B cell (primary cell): ENCODE measurements around the gene ATAD5. TPM values are rescaled to one million over a fixed set of nuclear protein-coding genes. Genes with fewer than 3 reads are reported as not detected.

Experiments used
- ATAC-seq: fragments of 200-7000 bp; cut with Tn5 transposase; one replicate; pipeline ENCODE4 v1.10.0; 2021; ENCODE audit warnings: low read depth, mild to moderate bottlenecking, moderate number of reproducible peaks, moderate library complexity
- CTCF ChIA-PET: fragments of 350-600 bp; sonication (Branson Sonifier 250); formaldehyde crosslinking; loops from one replicate; lab custom pipeline; 2021; ENCODE audit warnings: antibody characterized with exemption, inconsistent platforms; lab: Charles Lee
- POLR2A ChIA-PET: fragments of 350-600 bp; sonication (Branson Sonifier 250); formaldehyde crosslinking; loops from one replicate; lab custom pipeline; 2021; ENCODE audit warnings: antibody characterized with exemption; lab: Charles Lee
- DNase-seq: peaks from one replicate; pipeline ENCODE4 v3.0.0; 2013
- H2AFZ ChIP-seq: 2 replicates; pipeline ENCODE4 v1.6.1; 2012; ENCODE audit warnings: mild to moderate bottlenecking, low read depth, low read length; ENCODE audit not compliant: insufficient read depth, poor library complexity, severe bottlenecking
- H3K27ac ChIP-seq, 2 donors: 1 replicate in 1 of 2; 2 replicates in 1 of 2; pipeline ENCODE4 v1.5.1; 2012 to 2013; ENCODE audit warnings: low read length in 2 of 2, mild to moderate bottlenecking in 2 of 2, moderate library complexity in 1 of 2
- H3K27me3 ChIP-seq, 4 experiments: fragments of 200-600 bp in 1 of 4; sonication (generic) in 1 of 4; replicated peaks in 1 of 4; 1 replicate in 2 of 4; 2 replicates in 2 of 4; pipeline versions ENCODE4 v1.6.1 to v1.7.0; 2013 to 2016; ENCODE audit warnings: low read length in 3 of 4, mild to moderate bottlenecking in 2 of 4, mixed read lengths in 1 of 4, moderate library complexity in 1 of 4; ENCODE audit not compliant: insufficient read depth in 4 of 4, control insufficient read depth in 3 of 4; ENCODE audit errors: control extremely low read depth in 1 of 4
- H3K36me3 ChIP-seq, 2 experiments: replicated peaks in 1 of 2; 1 replicate in 1 of 2; 2 replicates in 1 of 2; pipeline versions ENCODE4 v1.6.1 to v1.7.1; 2013; ENCODE audit warnings: low read length in 1 of 2; ENCODE audit not compliant: insufficient read depth in 2 of 2, control insufficient read depth in 1 of 2; ENCODE audit errors: control extremely low read depth in 1 of 2, extremely low read depth in 1 of 2
- H3K4me1 ChIP-seq, 2 donors: fragments of 200-600 bp in 1 of 2; sonication (generic) in 1 of 2; 1 replicate in 1 of 2; 2 replicates in 1 of 2; pipeline versions ENCODE4 v1.5.1 to v1.6.1; 2013 to 2017; ENCODE audit warnings: low read length in 2 of 2; ENCODE audit not compliant: control insufficient read depth in 2 of 2, insufficient read depth in 2 of 2
- H3K4me2 ChIP-seq: replicated peaks from 2 replicates; pipeline ENCODE3; 2012; ENCODE audit warnings: mild to moderate bottlenecking, low read depth, low read length; ENCODE audit not compliant: poor library complexity, severe bottlenecking
- H3K4me3 ChIP-seq, 5 experiments: fragments of 200-600 bp in 1 of 5; sonication (generic) in 1 of 5; 1 replicate in 3 of 5; 2 replicates in 2 of 5; pipeline versions ENCODE4 v1.5.1 to v1.7.0; 2011 to 2016; ENCODE audit warnings: low read length in 4 of 5, mild to moderate bottlenecking in 4 of 5, low read depth in 2 of 5, control low read depth in 1 of 5, moderate library complexity in 1 of 5; ENCODE audit not compliant: insufficient read depth in 1 of 5; ENCODE audit errors: control extremely low read depth in 1 of 5, extremely low read depth in 1 of 5
- H3K79me2 ChIP-seq: fragments of 200-600 bp; sonication (generic); one replicate; pipeline ENCODE4 v1.6.0; 2016; ENCODE audit warnings: low read length; ENCODE audit not compliant: control insufficient read depth, insufficient read depth
- H3K9ac ChIP-seq: fragments of 200-600 bp; sonication (generic); 2 replicates; pipeline ENCODE4 v1.6.1; 2017; ENCODE audit warnings: mild to moderate bottlenecking, low read length, moderate library complexity
- H3K9me3 ChIP-seq, 3 donors: one replicate each; pipeline versions ENCODE4 v1.6.1 to v1.7.1; 2013; ENCODE audit warnings: low read length in 2 of 3; ENCODE audit not compliant: control insufficient read depth in 2 of 3, insufficient read depth in 1 of 3; ENCODE audit errors: control extremely low read depth in 1 of 3
- H4K20me1 ChIP-seq: 2 replicates; pipeline ENCODE4 v1.6.0; 2012; ENCODE audit warnings: mild to moderate bottlenecking, low read length; ENCODE audit not compliant: insufficient read depth, control insufficient read depth, poor library complexity, severe bottlenecking
- H3K27ac Mint-ChIP-seq: one replicate; pipeline ENCODE4 v1.8.0; 2021; ENCODE audit warnings: mixed read lengths
- H3K27me3 Mint-ChIP-seq: one replicate; pipeline ENCODE4 v1.8.0; 2021; ENCODE audit warnings: mixed read lengths
- H3K4me1 Mint-ChIP-seq: one replicate; pipeline ENCODE4 v1.8.0; 2021; ENCODE audit warnings: mixed read lengths
- H3K4me3 Mint-ChIP-seq: one replicate; pipeline ENCODE4 v1.8.0; 2021; ENCODE audit warnings: mixed read lengths
- H3K9me3 Mint-ChIP-seq: one replicate; pipeline ENCODE4 v1.8.0; 2022; ENCODE audit warnings: mixed read lengths; ENCODE audit not compliant: insufficient read depth
- CTCF ChIP-seq: fragments of 200-600 bp; IDR thresholded peaks from one replicate; pipeline ENCODE4 v1.8.0; 2022; ENCODE audit warnings: antibody characterized with exemption, mild to moderate bottlenecking
- EZH2 ChIP-seq: IDR thresholded peaks from 2 replicates; pipeline ENCODE4 v1.6.1; 2012; ENCODE audit warnings: borderline replicate concordance, low read depth, mild to moderate bottlenecking, moderate library complexity, low read length; ENCODE audit not compliant: insufficient read depth, poor library complexity, severe bottlenecking
- WGBS: methylation state at CpG from one replicate; pipeline ENCODE4 v1.1.5; 2013; ENCODE audit warnings: missing lambda C conversion rate; ENCODE audit not compliant: insufficient coverage; 5-methylcytosine and 5-hydroxymethylcytosine counted together
- intact Hi-C: fragments of 100-400 bp; cut with micrococcal nuclease; formaldehyde crosslinking; loops from one replicate; pipeline ENCODE4 v1.10.0; 2022
- polyA plus RNA-seq: library from polyadenylated mRNA; depleted of rRNA; stranded (reverse); fragments of >200 nt; gene quantifications from 2 replicates; pipeline ENCODE4 v1.2.3, GENCODE V29; 2012
- total RNA-seq, 2 donors: library from RNA; stranded (reverse); fragments of 120-200 nt in 1 of 2; gene quantifications; 1 replicate in 1 of 2; 2 replicates in 1 of 2; pipeline versions ENCODE4 v1.2.3 to v1.2.4, GENCODE V29; 2013 to 2022

ATAD5 gene
- total and polyA plus RNA-seq, 2 donors (not counting 1 experiment from before 2014, with no cell fraction given), result 1.2 to 7.3 TPM

- H3K9ac ChIP-seq, result peak overlapping the region; percentile 77
- TF ChIP-seq EZH2 (no peak), CTCF (no peak)
- no peaks in the 10 kb centered on the region for H4K20me1 ChIP-seq
- peaks cover 16% of the 10 kb centered on the region for H3K4me1 Mint-ChIP-seq
- H3K27me3 ChIP-seq, result peaks cover 0 to 6% (median 0%) of the 10 kb centered on the region in 4 experiments
- DNase-seq (peak; percentile 56), ATAC-seq (peak; percentile 32)
- H3K27ac Mint-ChIP-seq, result peak overlapping the region; percentile 73
- H3K4me3 Mint-ChIP-seq, result peak overlapping the region; percentile 95
- ChIA-PET POLR2A (interaction anchor here (0.6 to 1.7 kb wide), 4 partner anchors 16 to 1015 kb away, joined by 3 to 9 read pairs (median 6); partner anchors contain the start of gene RNF135), CTCF (interaction anchor here (1.0 to 3.2 kb wide), 4 partner anchors 39 to 293 kb away, joined by 3 to 9 read pairs (median 4); partner anchors contain the start of gene RNF135)
- 5% methylated on average over 64 of the region's 66 CpGs for WGBS
- H3K79me2 ChIP-seq, result no peaks in the 10 kb centered on the region
- H3K27ac ChIP-seq, result peak overlapping the region in 1 of 2 donors; percentile 41
- no peaks in the 10 kb centered on the region for H3K9me3 Mint-ChIP-seq
- peak overlapping the region; percentile 87 for H2AFZ ChIP-seq
- intact Hi-C loops, result loop anchor here (2.0 kb wide), 1 partner anchor 16 kb away; no protein-coding TSS in a partner anchor
- peaks cover 11 to 17% of the 10 kb centered on the region in 2 donors for H3K4me1 ChIP-seq
- peak overlapping the region; percentile 87 for H3K4me2 ChIP-seq
- H3K9me3 ChIP-seq, result no peaks in the 10 kb centered on the region
- peak overlapping the region in 4 of 5 experiments; percentile 61 to 96 (median 73) for H3K4me3 ChIP-seq
- peaks cover 0 to 4% of the 10 kb centered on the region in 2 experiments for H3K36me3 ChIP-seq
- H3K27me3 Mint-ChIP-seq, result no peaks in the 10 kb centered on the region
Measured at GRCh38 chr17:30922235-30923030, 90.7 kb downstream of the ATAD5 start.

GRCh38 chr17:30924341-30924740 is 92.6 kb downstream of the ATAD5 start:
- ATAC-seq (no peak), DNase-seq (no peak)
- Histone ChIP-seq H3K4me2 (no peak overlapping the region), H3K36me3 (peaks cover 0 to 4% of the 10 kb centered on the region in 2 experiments), H3K79me2 (no peaks in the 10 kb centered on the region), H3K27ac (no peak overlapping the region), H3K4me1 (peaks cover 11 to 17% of the 10 kb centered on the region in 2 donors), H3K27me3 (peaks cover 0 to 6% (median 0%) of the 10 kb centered on the region in 4 experiments), H3K9ac (no peak overlapping the region), H3K9me3 (no peaks in the 10 kb centered on the region), H3K4me3 (no peak overlapping the region), H4K20me1 (no peaks in the 10 kb centered on the region), H2AFZ (no peak overlapping the region)
- TF ChIP-seq CTCF (no peak), EZH2 (no peak)
- Mint-ChIP-seq H3K27ac (no peak overlapping the region), H3K4me1 (peaks cover 16% of the 10 kb centered on the region), H3K9me3 (no peaks in the 10 kb centered on the region), H3K27me3 (no peaks in the 10 kb centered on the region), H3K4me3 (peak overlapping the region; percentile 23)
- intact Hi-C loops, result no loop called here
- 94% methylated on average over 2 of the region's 2 CpGs for WGBS
- POLR2A ChIA-PET, result interaction anchor here (0.5 kb wide), 1 partner anchor 1217 kb away, joined by 3 read pairs; no protein-coding TSS in a partner anchor
- CTCF ChIA-PET, result interaction anchor here (0.8 to 3.2 kb wide), 2 partner anchors 47 to 291 kb away, joined by 4 to 9 read pairs; partner anchors contain the start of gene RNF135
